HCT116 (cell line): Measurements from ENCODE around the gene ZFHX3. TPM values are rescaled to one million over a fixed set of nuclear protein-coding genes. Genes with fewer than 3 reads are reported as not detected.

ENCODE experiments used
- ATAC-seq: fragments of 200-7000 bp; cut with Tn5 transposase; 2 replicates; pipeline ENCODE4 v1.9.1; 2020; ENCODE audit warnings: mild to moderate bottlenecking, moderate library complexity
- BruUV-seq: library from RNA; stranded (reverse); fragments of 400-500 nt; replicated peaks from 2 replicates; lab custom pipeline; 2021; lab: Mats Ljungman, UMichigan
- CTCF ChIA-PET: fragments of 300-600 bp; sonication (Branson Sonifier 250); formaldehyde crosslinking; loops from one replicate; lab custom pipeline; 2021; ENCODE audit warnings: antibody characterized with exemption; lab: Charles Lee
- POLR2A ChIA-PET: fragments of 300-600, 350-600 bp; sonication (Branson Sonifier 250); formaldehyde crosslinking; loops from one replicate; lab custom pipeline; 2021; ENCODE audit warnings: antibody characterized with exemption; lab: Charles Lee
- RAD21 ChIA-PET, 2 experiments: fragments of 300-600 bp; sonication (Branson Sonifier 250); formaldehyde crosslinking; loops; one replicate each; lab custom pipeline; 2023; ENCODE audit warnings: low total read pairs in 2 of 2; ENCODE audit not compliant: uncharacterized antibody in 2 of 2, unreplicated experiment in 2 of 2, low non-redundant PET in 1 of 2; lab: Charles Lee
- DNase-seq: peaks from one replicate; pipeline ENCODE4 v3.0.0-alpha.2; 2010; ENCODE audit warnings: low read depth, low spot score
- H2AFZ ChIP-seq: fragments of 200-600 bp; shearing (Covaris generic), sonication (generic); 2 replicates; pipeline ENCODE4 v1.6.1; 2017; ENCODE audit warnings: low read depth, mixed run types, mixed read lengths, antibody characterized with exemption, low read length; ENCODE audit not compliant: poor library complexity, severe bottlenecking
- H3K27ac ChIP-seq: 2 replicates; pipeline ENCODE4 v1.5.1; 2012; ENCODE audit warnings: low read depth, low read length
- H3K27me3 ChIP-seq: fragments of 200-600 bp; sonication (generic); 2 replicates; pipeline ENCODE4 v1.6.1; 2016; ENCODE audit warnings: mixed run types, low read length, mixed read lengths; ENCODE audit not compliant: insufficient read depth
- H3K36me3 ChIP-seq, 2 experiments: fragments of 200-500 bp in 1 of 2; fragments of 200-600 bp in 1 of 2; sonication (Bioruptor generic) in 1 of 2; sonication (generic) in 1 of 2; 2 replicates each; pipeline versions ENCODE4 v1.5.1 to v1.6.1; 2014 to 2016; ENCODE audit warnings: low read length in 2 of 2, inconsistent platforms in 1 of 2, mixed read lengths in 1 of 2, mixed run types in 1 of 2; ENCODE audit not compliant: insufficient read depth in 2 of 2, control insufficient read depth in 1 of 2
- H3K4me1 ChIP-seq, 2 experiments: fragments of 200-600 bp in 1 of 2; sonication (generic) in 1 of 2; 2 replicates each; pipeline versions ENCODE4 v1.5.1 to v1.6.1; 2012 to 2017; ENCODE audit warnings: low read length in 2 of 2, inconsistent platforms in 1 of 2, mild to moderate bottlenecking in 1 of 2, mixed read lengths in 1 of 2, mixed run types in 1 of 2, moderate library complexity in 1 of 2; ENCODE audit not compliant: insufficient read depth in 2 of 2, control insufficient read depth in 1 of 2
- H3K4me2 ChIP-seq: fragments of 200-600 bp; sonication (generic); 2 replicates; pipeline ENCODE4 v1.6.1; 2017; ENCODE audit warnings: mixed run types, low read length, mixed read lengths
- H3K4me3 ChIP-seq, 2 experiments: fragments of 200-600 bp in 1 of 2; sonication (generic) in 1 of 2; replicated peaks in 1 of 2; 2 replicates each; pipeline ENCODE4 v1.5.1; 2011 to 2016; ENCODE audit warnings: low read length in 2 of 2, control low read depth in 1 of 2, low read depth in 1 of 2, mild to moderate bottlenecking in 1 of 2, mixed read lengths in 1 of 2, mixed run types in 1 of 2
- H3K79me2 ChIP-seq: fragments of 200-600 bp; sonication (generic); 2 replicates; pipeline ENCODE4 v1.6.1; 2017; ENCODE audit warnings: mild to moderate bottlenecking, mixed run types, low read length, moderate library complexity, mixed read lengths; ENCODE audit not compliant: insufficient read depth
- H3K9ac ChIP-seq: fragments of 200-600 bp; sonication (generic); 2 replicates; pipeline ENCODE4 v1.6.1; 2016; ENCODE audit warnings: low read length, mixed read lengths
- H3K9me2 ChIP-seq: fragments of 200-600 bp; sonication (generic), shearing (Covaris generic); 2 replicates; pipeline ENCODE4 v1.6.1; 2017; ENCODE audit warnings: mixed run types, mild to moderate bottlenecking, moderate library complexity; ENCODE audit not compliant: insufficient read depth
- H3K9me3 ChIP-seq, 2 experiments: fragments of 200-500 bp in 1 of 2; fragments of 200-600 bp in 1 of 2; sonication (Bioruptor generic) in 1 of 2; sonication (generic) in 1 of 2; 2 replicates each; pipeline ENCODE4 v1.6.1; 2014 to 2017; ENCODE audit warnings: low read length in 2 of 2, mixed read lengths in 2 of 2, inconsistent platforms in 1 of 2, low read depth in 1 of 2, mild to moderate bottlenecking in 1 of 2, mixed run types in 1 of 2, moderate library complexity in 1 of 2; ENCODE audit not compliant: control insufficient read depth in 1 of 2, insufficient read depth in 1 of 2
- H4K20me1 ChIP-seq: fragments of 200-600 bp; sonication (generic), shearing (Covaris generic); 2 replicates; pipeline ENCODE4 v1.6.1; 2017; ENCODE audit warnings: mixed run types, mild to moderate bottlenecking, moderate library complexity; ENCODE audit not compliant: insufficient read depth
- ATF3 ChIP-seq: IDR thresholded peaks from 2 replicates; pipeline ENCODE4 v1.6.1; 2012
- CBX3 ChIP-seq: IDR thresholded peaks from 2 replicates; pipeline ENCODE4 v1.6.1; 2012; ENCODE audit warnings: low read depth
- CEBPB ChIP-seq: IDR thresholded peaks from 2 replicates; pipeline ENCODE4 v1.6.1; 2012; ENCODE audit warnings: low read depth
- EGR1 ChIP-seq: IDR thresholded peaks from 2 replicates; pipeline ENCODE4 v1.6.1; 2012; ENCODE audit warnings: low read depth
- ELF1 ChIP-seq: IDR thresholded peaks from 2 replicates; pipeline ENCODE4 v1.6.1; 2012; ENCODE audit warnings: low read depth, borderline replicate concordance
- EZH2 ChIP-seq: fragments of 200-600 bp; sonication (generic); IDR thresholded peaks from 2 replicates; pipeline ENCODE4 v1.6.1; 2017; ENCODE audit warnings: antibody characterized with exemption, mixed run types
- EZH2phosphoT487 ChIP-seq: fragments of 200-600 bp; IDR thresholded peaks from 2 replicates; pipeline ENCODE4 v1.6.1; 2018; ENCODE audit warnings: antibody characterized with exemption, borderline replicate concordance
- JUND ChIP-seq: IDR thresholded peaks from 2 replicates; pipeline ENCODE4 v1.6.1; 2012
- MAX ChIP-seq: IDR thresholded peaks from 2 replicates; pipeline ENCODE4 v1.6.1; 2012
- RAD21 ChIP-seq: IDR thresholded peaks from 2 replicates; pipeline ENCODE4 v1.6.1; 2012; ENCODE audit warnings: low read depth, mild to moderate bottlenecking
- REST ChIP-seq: IDR thresholded peaks from 2 replicates; pipeline ENCODE4 v1.6.1; 2012; ENCODE audit warnings: low read depth
- SIN3A ChIP-seq: IDR thresholded peaks from 2 replicates; pipeline ENCODE4 v1.6.1; 2012; ENCODE audit warnings: low read depth
- TCF7L2 ChIP-seq: IDR thresholded peaks from 2 replicates; pipeline ENCODE4 v1.7.0; 2011; ENCODE audit warnings: borderline replicate concordance, inconsistent platforms; ENCODE audit not compliant: insufficient read depth, insufficient read length; ENCODE audit errors: extremely low read depth
- ZBTB33 ChIP-seq: IDR thresholded peaks from 2 replicates; pipeline ENCODE4 v1.6.1; 2011; ENCODE audit warnings: mild to moderate bottlenecking, low read length, moderate library complexity; ENCODE audit not compliant: insufficient replicate concordance; ENCODE audit errors: extremely low read depth
- ZFX ChIP-seq: fragments of 450-650 bp; IDR thresholded peaks from 2 replicates; pipeline ENCODE4 v1.6.1; 2017
- intact Hi-C: fragments of 100-400 bp; cut with micrococcal nuclease; formaldehyde crosslinking; loops from 2 replicates; pipeline ENCODE4 v1.10.0; 2022
- total RNA-seq: library from RNA; stranded (reverse); gene quantifications from one replicate; pipeline ENCODE4 v1.2.1, GENCODE V29; 2021; ENCODE audit not compliant: unreplicated experiment

ZFHX3 gene
- total RNA-seq, 1 experiment from 2014 or later, result 6.3 TPM

GRCh38 chr16:72896485-72897118 is 151.3 kb downstream of the ZFHX3 start:
- Histone ChIP-seq H4K20me1 (no peaks in the 10 kb centered on the region), H3K4me3 (no peak overlapping the region), H3K9me3 (no peaks in the 10 kb centered on the region), H3K4me1 (no peaks in the 10 kb centered on the region), H3K79me2 (no peaks in the 10 kb centered on the region), H3K27me3 (no peaks in the 10 kb centered on the region), H2AFZ (no peak overlapping the region), H3K27ac (no peak overlapping the region), H3K4me2 (no peak overlapping the region), H3K9me2 (no peaks in the 10 kb centered on the region), H3K9ac (no peak overlapping the region), H3K36me3 (no peaks in the 10 kb centered on the region)
- CTCF ChIA-PET, result interaction anchor here (0.5 kb wide), 1 partner anchor 24 kb away, joined by 3 read pairs; no protein-coding TSS in a partner anchor
- POLR2A ChIA-PET, result no interaction called here
- RAD21 ChIA-PET, result no interaction called here
- intact Hi-C loops, result no loop called here
- TF ChIP-seq MAX (no peak), EZH2 (no peak), RAD21 (no peak), JUND (no peak), SIN3A (no peak), TCF7L2 (no peak), EZH2phosphoT487 (no peak), ZBTB33 (no peak), CBX3 (no peak), ATF3 (no peak), REST (no peak), ELF1 (no peak), EGR1 (no peak), CEBPB (no peak), ZFX (no peak)
- no peak for ATAC-seq
- no TSS peak for BruUV-seq
- DNase-seq, result no peak
